Bronchial epithelial cell (primary cell): ENCODE results near the gene CHST10. TPM values are rescaled to one million over a fixed set of nuclear protein-coding genes. Genes with fewer than 3 reads are reported as not detected.

ENCODE experiments used
- DNase-seq: peaks from one replicate; pipeline ENCODE4 v3.0.0-alpha.2; 2010; ENCODE audit warnings: low read depth
- FAIRE-seq: peaks from 2 replicates; lab custom pipeline; 2011; peaks lifted over from hg19 to GRCh38; lab: Jason Lieb, UNC
- H3K27me3 ChIP-seq: 2 replicates; pipeline ENCODE4 v1.5.1; 2011; ENCODE audit warnings: low read length; ENCODE audit not compliant: control insufficient read depth, insufficient read depth
- H3K36me3 ChIP-seq: 2 replicates; pipeline ENCODE4 v1.5.1; 2011; ENCODE audit warnings: low read length; ENCODE audit not compliant: control insufficient read depth, insufficient read depth
- H3K4me3 ChIP-seq: 2 replicates; pipeline ENCODE4 v1.5.1; 2011; ENCODE audit warnings: mild to moderate bottlenecking, low read depth, low read length, control low read depth
- total RNA-seq: library from RNA; depleted of rRNA; stranded (reverse); fragments of >200 nt; gene quantifications from 2 replicates; pipeline ENCODE4 v1.2.1, GENCODE V29; 2014
- TF ChIP-seq, protein P1 (sequence below): IDR thresholded peaks from 2 replicates; pipeline ENCODE4 v1.5.1; 2011; ENCODE audit warnings: mild to moderate bottlenecking, moderate library complexity, low read length, control low read depth, inconsistent platforms; ENCODE audit not compliant: insufficient read depth, severe bottlenecking

CHST10 gene
- total RNA-seq, 1 donor from 2014 or later, result 2.6 TPM

- DNase-seq (no peak), FAIRE-seq (no peak)
- Histone ChIP-seq H3K4me3 (no peak overlapping the region), H3K27me3 (no peaks in the 10 kb centered on the region), H3K36me3 (no peaks in the 10 kb centered on the region)
- TF ChIP-seq, protein P1, sequence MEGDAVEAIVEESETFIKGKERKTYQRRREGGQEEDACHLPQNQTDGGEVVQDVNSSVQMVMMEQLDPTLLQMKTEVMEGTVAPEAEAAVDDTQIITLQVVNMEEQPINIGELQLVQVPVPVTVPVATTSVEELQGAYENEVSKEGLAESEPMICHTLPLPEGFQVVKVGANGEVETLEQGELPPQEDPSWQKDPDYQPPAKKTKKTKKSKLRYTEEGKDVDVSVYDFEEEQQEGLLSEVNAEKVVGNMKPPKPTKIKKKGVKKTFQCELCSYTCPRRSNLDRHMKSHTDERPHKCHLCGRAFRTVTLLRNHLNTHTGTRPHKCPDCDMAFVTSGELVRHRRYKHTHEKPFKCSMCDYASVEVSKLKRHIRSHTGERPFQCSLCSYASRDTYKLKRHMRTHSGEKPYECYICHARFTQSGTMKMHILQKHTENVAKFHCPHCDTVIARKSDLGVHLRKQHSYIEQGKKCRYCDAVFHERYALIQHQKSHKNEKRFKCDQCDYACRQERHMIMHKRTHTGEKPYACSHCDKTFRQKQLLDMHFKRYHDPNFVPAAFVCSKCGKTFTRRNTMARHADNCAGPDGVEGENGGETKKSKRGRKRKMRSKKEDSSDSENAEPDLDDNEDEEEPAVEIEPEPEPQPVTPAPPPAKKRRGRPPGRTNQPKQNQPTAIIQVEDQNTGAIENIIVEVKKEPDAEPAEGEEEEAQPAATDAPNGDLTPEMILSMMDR, result no peak
These were observed 8.3 kb upstream of the CHST10 start for GRCh38 chr2:100425573-100426383.

- DNase-seq, result no peak
- FAIRE-seq, result no peak
- TF ChIP-seq, protein P1, result no peak
- Histone ChIP-seq H3K27me3 (no peaks in the 10 kb centered on the region), H3K36me3 (no peaks in the 10 kb centered on the region), H3K4me3 (no peak overlapping the region)
These were observed 7.6 kb upstream of the CHST10 start for GRCh38 chr2:100425107-100425506.

DNA sequence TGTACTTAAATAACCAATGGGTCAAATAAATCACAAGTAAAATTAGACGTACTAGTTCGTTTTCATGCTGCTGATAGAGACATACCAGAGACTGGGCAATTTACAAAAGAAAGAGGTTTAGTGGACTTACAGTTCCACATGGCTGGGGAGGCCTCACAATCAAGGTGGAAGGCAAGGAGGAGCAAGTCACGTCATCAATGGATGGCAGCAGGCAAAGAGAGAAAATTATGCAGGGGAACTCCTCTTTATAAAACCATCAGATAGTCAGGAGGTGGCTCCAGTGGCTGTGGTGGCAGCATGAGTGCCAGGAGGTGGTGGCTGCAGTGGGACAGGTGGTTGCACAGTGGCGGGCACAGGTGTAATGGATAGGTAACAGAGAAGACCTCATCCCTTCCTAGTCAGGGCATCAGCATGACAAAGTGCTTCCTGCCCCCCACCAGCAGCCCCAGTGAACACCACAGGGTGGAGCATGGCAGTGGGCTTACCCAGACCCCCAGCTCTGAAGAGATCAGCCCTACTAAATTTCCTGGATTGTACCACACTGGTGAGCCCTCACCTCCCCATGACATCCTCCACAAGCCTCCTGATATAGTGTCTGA, 6.9 kb upstream of the CHST10 start:
- H3K36me3 ChIP-seq, result no peaks in the 10 kb centered on the region
- no peak for FAIRE-seq
- TF ChIP-seq, protein P1, result no peak
- DNase-seq, result no peak
- H3K4me3 ChIP-seq, result no peak overlapping the region
- H3K27me3 ChIP-seq, result no peaks in the 10 kb centered on the region

GRCh38 chr2:100423631-100424030, 6.2 kb upstream of the CHST10 start:
- Histone ChIP-seq H3K27me3 (no peaks in the 10 kb centered on the region), H3K4me3 (no peak overlapping the region), H3K36me3 (no peaks in the 10 kb centered on the region)
- FAIRE-seq, result no peak
- TF ChIP-seq, protein P1, result no peak
- no peak for DNase-seq

DNA sequence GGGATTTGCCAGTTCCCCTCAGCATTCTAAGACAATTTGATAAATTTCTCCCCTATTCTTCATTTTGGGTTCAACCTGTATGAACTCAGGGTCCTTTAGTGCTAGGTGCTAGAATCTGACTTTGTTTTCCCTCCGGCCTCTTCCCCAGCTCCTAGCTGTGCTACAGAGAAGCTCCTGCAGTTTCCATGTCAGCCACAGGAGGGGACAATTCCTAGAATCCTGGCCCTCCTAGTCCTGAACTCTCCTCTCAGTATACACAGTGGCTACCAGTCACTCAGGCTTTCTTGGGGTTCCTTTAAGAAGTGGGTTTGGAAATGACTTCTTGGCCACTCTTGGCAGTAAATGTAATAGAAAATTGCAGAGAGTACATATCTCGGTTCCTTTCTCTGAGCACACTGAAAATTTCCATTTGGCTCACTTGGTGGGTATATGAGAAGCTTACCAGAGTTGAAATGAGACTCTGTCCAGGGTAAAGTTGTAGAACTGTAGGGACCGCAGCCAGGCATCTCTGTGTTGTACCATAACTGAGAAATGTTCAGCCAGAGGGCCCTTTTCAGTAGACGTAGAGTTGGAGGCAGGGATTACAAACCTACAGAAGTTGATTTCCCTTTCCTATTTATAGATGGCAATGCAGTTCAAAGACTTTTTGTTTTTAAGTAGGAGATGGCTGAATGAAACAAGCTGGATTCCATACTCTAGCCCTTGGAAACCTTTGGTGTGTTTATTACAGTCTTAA, 5.0 kb upstream of the CHST10 start:
- DNase-seq (peak; percentile 47), FAIRE-seq (no peak)
- Histone ChIP-seq H3K36me3 (no peaks in the 10 kb centered on the region), H3K27me3 (no peaks in the 10 kb centered on the region), H3K4me3 (no peak overlapping the region)
- TF ChIP-seq, protein P1, result peak; percentile 66
